Nucleus accumbens (tissue), 56 donors: Measurements from ENCODE around the gene TBC1D20.
"Not testable (repeated sequence)": the region's sequence is repeated elsewhere in the genome, so short reads cannot be mapped to it uniquely, and the experiment has no call there.

Experiments used
- DNase-seq, 56 donors: peaks; one replicate each; lab custom pipeline; 2025; lab: John Stamatoyannopoulos, UW

The TBC1D20 gene, protein sequence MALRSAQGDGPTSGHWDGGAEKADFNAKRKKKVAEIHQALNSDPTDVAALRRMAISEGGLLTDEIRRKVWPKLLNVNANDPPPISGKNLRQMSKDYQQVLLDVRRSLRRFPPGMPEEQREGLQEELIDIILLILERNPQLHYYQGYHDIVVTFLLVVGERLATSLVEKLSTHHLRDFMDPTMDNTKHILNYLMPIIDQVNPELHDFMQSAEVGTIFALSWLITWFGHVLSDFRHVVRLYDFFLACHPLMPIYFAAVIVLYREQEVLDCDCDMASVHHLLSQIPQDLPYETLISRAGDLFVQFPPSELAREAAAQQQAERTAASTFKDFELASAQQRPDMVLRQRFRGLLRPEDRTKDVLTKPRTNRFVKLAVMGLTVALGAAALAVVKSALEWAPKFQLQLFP

DNA sequence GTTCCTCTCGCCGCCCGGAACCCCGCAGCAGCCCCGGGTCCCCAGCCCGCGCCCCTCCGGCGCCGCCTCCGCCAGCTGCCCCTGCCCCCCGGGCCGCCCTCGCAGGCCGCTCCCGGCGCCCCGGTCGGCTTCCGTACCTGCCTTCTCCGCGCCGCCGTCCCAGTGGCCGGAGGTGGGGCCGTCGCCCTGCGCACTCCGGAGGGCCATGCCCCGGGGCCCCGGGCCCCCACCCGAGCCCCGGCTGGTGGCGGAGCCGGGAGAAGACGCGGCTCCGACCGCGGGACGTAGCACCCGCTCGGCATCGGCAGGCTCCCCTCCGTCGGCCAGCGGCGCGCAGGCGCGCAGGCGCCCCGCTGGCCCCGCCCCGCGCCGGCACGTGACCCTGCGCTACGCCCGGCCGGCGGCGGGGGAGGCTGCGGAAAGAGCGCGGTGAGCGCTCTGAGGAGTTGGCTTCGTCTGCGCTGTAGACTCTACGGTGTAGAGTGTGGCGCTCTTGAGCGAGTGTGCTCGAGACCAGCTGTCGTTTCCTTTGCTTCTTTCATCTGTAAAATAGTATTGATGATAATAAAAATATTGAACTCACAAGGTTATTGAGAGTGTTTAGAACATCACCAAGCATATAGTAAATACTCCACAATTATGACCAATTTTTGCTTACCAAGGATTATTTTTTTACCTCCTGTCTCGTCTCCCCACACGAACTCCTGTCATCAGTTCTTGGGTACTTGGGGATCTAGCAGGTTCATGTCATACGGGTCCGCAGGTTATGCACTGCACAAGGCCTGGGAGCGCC lies at the start of gene TBC1D20:
Gene TBC1D20, minus strand, starts transcription at position 335 of the 793 bp plus-strand sequence. Its CDS starts 128 bp downstream, at position 207.
- DNase-seq = peak in 55 of 56 donors; percentile 21 to 89 (median 76)

DNA sequence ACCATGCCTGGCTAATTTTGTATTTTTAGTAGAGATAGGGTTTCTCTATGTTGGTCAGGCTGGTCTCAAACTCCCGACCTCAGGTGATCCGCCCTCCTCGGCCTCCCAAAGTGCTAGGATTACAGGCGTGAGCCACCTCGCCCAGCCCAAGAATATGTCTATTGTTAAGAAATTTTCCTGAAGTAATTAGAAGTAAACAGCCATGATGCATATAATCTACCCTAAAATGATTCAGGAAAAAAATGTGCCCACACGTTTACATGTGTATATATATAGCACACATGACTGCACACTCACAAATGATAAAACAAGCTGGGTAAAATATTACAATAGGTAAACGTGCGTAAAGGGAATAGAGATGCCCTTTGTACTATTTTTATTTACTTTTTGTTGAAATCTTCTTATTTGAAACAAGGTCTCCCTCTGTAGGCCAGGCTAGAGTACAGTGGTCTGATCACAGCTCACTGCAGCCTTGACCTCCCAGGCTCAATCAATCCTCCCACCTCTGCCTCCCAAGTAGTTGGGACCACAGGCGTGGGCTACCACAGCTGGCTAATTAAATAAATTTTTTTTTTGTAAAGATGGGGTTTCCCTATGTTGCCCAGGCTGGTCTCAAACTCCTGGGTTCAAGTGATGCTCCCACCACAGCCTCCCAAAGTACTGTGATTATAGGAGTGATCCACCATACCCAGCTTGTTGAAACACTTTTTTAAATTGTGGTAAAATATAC lies 48.2 kb upstream of the TBC1D20 start:
- DNase-seq = not testable (repeated sequence)

DNA sequence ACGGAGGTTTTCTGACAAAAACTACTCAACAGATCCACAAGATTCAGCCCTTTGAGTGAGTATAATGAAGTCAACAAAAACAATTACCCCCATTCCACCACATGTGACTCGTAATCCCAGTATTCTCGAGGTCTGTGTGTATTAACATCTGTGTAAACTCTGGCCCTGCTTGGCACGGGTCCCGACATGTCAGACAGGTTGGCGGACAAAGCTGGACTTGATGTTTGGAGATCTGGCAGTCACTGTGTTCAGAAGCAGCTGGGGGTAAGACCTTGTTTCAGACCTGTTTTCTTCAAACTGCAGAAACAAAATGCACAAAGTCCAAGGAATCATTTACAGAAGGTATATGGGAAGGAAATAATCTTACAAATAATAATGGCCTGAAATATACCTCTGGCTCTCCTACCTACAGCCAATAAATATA lies 46.0 kb upstream of the TBC1D20 start:
- DNase-seq = not testable (repeated sequence)

DNA sequence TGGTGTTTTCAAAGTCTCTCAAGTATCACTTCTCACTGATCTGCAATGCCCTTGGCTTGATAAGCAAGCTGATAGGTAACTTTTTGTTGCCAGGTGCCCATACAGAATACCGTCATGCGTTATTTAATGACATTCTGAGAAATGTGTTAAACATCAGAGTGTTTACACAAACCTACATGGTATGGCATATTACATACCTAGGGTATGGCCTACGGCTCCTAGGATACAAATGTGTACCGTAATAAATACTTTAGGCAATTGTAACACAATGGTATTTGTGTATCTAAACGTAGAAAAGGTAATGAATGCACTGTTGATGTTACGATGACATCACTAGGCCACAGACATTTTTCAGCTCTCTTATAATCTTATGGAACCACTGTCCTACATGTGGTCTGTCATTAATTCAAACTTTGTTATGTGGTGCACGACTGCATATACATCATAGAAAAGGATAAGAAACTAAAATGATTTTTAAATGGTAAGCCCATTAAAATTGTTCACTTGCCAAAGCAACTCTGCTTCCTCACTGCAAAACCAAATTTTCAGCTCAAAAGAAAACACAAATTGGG lies 45.5 kb upstream of the TBC1D20 start:
- no peak for DNase-seq

DNA sequence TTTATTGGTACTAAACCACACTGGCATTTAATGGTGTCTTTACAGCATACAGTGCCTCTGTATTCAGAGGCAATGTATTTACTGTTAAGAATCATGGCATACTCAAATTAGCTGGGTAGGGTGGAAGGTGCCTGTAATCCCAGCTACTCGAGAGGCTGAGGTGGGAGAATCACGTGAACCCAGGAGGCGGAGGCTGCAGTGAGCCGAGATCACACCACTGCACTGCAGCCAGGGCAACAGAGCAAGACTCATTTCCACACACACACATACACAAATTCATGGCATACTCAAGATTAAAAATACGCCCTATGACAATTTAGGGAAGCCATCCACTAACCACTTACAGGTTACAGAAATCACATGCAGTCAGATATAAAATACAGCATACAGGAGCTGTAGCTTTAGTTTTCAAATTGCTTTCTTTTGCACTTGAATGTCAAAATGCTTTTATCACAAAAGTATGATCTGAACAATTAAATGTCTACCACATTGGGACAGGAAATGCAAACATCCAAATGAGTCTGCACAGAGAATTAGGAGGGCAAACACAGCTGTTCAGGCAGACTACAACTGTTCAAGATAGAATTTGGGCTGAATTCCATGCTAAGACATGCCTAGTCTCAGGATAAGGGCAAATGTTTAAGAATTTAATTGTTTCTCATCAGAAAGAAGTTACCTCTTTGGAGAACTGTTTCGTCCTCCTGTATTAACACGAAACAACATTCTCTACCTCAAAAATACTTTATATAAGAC lies 44.8 kb upstream of the TBC1D20 start:
- no peak for DNase-seq

DNA sequence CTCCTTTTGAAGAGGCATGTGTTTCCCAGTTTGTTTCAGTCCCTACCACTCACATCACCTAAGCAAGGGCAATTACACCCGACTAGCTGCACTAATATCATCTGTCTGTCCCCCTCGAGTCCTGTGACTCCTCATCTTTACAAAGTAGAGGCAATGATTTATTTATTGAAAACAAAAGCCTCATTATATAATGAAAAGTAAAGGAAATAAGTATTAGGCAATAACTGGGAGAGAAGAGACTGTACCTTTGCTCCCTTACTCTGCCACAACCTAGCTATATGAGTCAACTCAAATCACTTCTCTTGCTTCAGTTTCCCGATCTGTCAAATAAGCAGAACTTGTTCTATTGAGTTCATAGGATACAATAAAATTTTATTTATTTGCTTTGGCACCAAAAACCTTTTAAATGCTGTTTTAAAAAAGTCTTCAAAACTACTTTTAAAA lies 42.3 kb upstream of the TBC1D20 start:
- DNase-seq = no peak

DNA sequence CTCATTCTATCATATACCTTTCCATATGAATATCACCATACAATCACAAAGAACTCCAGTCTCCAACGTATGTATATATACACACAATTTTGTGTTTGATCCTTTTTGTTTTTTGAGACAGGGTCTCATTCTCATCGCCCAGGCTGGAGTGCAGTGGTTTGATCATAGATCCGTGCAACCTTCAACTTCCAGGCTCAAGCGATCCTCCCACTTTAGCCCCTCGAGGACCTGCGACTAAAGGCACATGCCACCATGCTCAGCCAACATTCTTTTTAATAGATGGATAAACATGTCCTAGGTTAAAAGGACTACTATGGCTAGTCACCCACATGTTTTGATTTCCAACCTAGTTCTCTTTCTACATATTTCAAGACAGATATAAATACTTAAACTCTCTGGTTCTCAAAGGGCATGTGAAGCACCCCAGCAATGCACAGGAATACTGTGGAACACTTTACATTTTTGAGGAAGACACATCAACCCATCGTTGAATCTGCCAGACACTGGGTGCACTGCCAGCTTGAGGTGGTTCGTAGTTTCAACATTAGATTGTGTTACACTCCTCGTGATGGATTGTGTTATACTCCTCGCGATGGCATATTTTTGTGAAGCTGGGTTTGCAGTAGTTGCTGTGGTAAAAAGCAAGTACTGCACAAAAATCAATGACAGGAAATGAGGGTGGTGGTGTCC lies 40.9 kb upstream of the TBC1D20 start:
- DNase-seq = no peak

DNA sequence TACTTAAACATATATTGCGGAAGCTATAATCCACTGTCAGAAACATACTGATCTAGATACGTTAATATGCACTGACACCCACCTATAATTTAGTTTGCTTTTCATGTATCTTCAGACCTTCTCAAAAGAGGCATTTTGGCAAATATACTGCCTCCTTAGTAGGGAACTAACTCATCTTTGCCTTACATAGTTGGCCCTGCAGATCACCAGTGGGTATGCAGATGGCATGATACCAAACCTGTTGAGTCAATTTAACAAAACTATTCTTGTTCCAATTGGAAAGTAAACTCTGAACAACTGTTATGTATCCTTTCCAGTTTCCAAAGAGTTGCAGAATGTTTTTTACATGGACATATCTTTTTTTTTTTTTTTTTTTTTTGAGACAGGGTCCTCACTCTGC lies 35.6 kb upstream of the TBC1D20 start:
- no peak for DNase-seq

DNA sequence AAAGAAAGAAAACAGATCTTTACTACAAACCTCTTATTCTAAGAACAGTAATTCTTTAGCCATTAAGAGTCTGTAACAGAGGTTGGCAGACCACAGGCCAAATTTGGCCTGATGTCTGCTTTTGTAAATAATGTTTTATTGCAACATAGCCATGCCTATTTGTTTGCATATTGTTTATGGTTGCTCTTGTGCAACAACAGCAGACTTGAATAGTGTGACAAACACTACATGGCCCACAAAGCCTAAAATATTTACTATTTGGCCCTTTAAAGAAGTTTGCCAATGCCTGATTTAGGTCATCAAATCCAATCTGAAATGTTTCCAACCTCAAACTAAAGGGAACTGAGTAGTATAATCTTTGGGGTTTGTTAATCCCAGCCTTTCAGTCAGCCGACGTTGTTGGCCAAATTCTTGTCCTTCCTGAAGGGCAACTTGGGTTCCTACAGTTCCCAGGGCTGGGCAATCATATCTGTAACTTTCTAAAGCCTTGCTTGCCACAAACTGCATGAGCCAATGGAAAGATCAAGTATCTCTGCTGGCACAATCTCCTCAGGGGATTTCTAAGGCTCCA lies 33.9 kb upstream of the TBC1D20 start:
- no peak for DNase-seq

DNA sequence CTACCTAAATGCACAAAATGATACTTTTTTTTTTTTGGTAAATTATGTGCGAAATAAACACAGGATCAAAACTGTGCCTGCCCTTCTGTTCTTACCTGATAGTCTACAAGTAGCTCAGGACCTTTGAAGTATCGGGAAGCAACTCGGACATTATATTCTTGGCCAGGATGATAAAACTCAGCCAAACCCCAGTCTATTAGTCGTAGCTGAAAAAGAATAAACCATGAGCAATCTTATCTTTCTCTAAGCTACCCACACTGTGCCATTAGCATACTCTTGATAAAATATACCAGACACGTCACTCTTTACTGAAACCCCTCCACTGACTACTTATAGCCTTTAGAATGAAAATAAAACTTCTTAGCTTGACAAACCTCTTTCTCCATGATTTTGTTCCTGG lies 29.8 kb upstream of the TBC1D20 start:
- no peak for DNase-seq

DNA sequence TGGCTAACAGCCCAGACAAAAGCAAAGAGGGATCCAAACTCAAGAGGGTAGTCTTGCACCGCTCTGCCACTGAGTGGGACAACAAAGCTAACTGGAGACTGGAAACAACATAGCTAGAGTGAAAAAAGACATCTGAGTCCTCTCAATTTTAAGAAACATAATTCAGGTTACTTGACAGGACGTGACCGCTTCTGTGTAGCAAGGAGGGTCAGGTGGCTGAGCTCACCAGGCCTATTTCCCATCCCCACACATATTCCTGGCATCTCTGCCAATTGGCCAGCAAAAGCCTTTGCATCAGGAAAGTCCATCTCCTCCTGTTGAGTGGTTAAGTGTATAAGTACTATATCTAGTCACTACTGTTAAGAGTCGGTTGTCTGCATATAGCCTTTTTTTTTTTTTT lies 25.3 kb upstream of the TBC1D20 start:
- DNase-seq = no peak

DNA sequence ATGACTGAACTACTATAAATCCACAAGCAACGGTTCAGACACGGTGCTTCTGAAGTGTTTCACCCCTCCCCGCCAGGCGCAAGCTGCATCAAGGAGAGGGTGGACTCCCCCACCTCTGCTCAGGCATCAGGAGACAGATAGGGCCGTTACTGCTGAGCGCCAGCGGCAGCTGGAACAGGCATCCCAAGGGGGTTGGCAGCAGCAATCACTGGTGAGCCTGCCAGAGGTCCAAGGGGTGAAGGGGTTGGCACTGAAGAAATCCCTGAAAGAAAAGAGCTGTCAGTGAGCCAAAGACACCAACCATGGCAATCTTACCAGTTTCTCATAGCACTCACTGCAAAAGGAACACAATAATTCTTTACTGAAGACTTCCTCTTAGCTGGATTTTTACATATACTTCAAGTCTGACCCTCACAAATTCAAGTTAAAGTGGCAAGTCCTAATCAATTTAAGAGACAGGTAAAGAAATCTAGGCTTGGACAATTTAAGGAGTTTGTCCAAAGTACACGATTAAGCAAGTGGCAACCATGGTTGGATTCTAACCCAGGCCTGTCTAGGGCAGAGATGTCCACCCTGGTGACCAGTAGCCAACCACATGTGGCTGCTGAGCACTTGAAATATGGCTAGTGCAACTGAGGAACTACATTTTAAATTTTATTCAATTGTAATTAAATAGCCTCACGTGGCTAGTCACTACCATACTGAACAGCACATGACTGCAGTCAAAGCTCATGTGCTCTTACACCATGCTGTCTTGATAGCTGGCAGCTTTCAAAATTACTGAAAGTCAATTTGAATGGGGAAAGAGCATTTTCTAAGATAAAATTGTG lies 21.7 kb upstream of the TBC1D20 start:
- DNase-seq = peak in 14 of 56 donors; percentile 1 to 37 (median 10)

DNA sequence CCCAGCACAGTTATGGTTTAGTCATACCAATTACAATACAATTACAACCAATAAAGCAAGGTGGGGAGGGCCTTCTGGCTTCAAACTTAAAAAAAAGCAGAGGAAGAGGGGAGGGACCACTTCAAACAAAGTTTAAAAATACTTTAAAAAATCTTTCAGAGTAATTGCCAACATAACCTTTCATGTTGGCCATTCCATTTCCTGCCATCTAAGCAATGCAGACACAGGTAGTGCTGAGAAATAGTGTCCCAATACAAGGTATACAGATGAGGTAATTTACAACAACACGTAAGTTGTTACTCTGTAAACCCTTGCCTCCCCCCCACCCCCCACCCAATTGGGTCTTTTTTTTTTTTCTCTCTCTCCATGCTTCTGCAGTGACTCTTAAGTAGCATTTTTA lies 18.8 kb upstream of the TBC1D20 start:
- DNase-seq = no peak

DNA sequence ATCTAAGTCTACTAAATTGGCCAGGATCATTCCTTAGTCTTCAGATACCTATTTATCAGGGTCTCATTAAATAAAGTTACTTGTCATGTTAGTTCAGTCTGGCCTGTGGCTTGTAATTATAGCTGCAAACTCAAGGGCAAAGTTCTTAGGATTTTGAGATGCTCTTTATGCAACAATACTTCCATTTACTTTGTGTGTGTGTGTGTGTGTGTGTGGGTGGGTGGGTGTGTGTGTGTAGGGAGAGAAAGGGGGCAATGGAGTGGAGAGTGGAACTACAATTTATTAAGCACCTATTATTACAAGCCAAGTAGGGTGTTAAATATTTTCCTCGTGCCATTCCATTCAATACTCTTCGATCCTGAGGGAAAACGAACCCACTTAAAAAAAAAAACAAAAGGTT lies 17.7 kb upstream of the TBC1D20 start:
- no peak for DNase-seq

DNA sequence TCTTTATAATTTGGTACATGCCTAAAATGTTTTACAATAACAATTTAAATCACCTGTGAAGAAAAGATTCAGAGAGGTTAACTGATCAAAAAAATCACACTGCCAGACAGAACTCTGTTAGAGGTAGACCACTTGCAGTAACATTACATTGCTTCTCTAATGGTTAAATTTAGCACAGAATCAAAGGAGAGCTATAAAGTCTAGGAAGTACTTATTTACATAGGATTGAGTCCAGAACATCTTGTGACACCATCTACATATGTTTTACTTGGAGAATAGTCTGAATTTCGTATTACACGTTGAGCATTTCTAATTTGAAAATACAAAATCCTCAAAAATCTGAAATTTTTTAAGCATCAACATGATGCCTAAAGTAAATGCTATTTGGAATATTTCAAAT lies 17.2 kb upstream of the TBC1D20 start:
- DNase-seq = no peak

DNA sequence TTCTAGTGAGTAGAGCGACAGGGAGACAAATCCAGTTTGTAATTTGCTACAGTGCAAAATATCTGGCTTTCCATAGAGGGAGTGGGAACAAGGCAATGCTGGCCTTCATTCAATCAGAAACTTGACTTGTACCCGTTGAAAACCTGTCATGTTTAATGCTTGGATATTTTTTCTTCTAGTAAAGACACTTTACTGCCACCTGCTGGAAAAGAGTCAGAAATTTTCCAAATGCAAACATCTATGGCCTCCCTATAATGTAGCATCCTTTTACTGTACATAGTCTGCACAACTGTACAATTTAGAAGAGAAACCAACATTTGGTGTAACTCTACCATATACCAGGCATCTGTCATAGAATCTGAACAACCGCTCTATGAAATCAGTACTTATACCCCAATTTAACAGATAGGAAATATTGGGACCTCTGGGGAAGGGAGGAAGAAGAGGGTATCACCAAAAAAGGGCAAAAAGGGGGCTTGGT lies 16.7 kb upstream of the TBC1D20 start:
- DNase-seq = peak in 1 of 56 donors; percentile 4

DNA sequence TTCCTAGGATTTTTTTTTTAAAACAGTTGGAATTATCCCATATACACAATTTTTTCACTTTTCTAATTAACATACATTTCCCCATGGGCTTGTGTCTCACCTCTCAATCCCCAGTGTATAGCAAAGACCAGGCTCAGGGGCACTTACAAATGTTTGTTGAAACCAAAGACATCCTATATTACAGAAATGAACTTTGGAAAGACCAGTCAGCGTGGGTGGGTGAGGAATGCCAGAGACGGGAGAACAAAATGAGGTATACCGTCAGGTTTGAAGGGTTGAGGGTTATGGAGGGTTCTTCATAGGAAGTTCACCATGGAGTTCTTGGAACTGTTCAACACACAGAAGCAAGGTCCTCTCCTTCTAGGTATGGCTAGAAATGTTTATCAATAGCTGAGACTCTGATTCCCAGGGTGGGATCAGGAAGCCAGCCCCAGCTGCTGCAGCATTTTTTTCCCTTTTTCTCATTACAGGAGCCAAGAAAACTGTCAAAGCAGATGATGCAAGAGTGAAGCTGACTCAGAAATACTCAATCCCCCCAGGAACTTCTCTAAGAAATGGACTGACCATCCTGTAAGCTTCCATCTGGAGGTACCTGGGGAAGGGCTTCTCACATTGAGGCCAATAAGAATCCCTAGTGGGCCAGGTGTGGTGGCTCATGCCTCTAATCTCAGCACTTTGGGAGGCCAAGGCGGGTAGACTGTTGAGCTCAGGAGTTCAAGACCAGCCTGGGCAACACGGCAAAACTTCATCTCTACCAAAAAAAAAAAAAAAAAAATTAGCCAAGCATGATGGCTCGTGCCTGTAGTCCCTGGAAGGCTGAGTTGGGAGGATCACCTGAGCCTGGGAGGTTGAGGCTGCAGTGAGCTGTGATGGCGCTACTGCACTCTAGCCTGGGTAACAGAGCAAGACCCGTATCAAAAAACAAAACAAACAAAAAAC lies 15.9 kb upstream of the TBC1D20 start:
- no peak for DNase-seq
